Cardiac fibroblast (primary cell): ENCODE measurements around the gene FXN.
"Not testable (repeated sequence)": the region's sequence is repeated elsewhere in the genome, so short reads cannot be mapped to it uniquely, and the experiment has no call there.

Source experiments
- DNase-seq, 2 donors: peaks; one replicate each; pipeline versions ENCODE4 v3.0.0 to v3.0.0-alpha.2; 2010; ENCODE audit warnings: low read depth in 2 of 2
- H3K4me3 ChIP-seq, 2 donors: replicated peaks in 1 of 2; 1 replicate in 1 of 2; 2 replicates in 1 of 2; pipeline ENCODE4 v1.5.1; 2011; ENCODE audit warnings: low read depth in 2 of 2, low read length in 2 of 2, mild to moderate bottlenecking in 2 of 2, moderate library complexity in 1 of 2
- TF ChIP-seq, protein P1 (sequence below): IDR thresholded peaks from one replicate; pipeline ENCODE4 v1.5.1; 2011; ENCODE audit warnings: low read depth, mild to moderate bottlenecking, low read length, inconsistent platforms

Gene FXN

DNA sequence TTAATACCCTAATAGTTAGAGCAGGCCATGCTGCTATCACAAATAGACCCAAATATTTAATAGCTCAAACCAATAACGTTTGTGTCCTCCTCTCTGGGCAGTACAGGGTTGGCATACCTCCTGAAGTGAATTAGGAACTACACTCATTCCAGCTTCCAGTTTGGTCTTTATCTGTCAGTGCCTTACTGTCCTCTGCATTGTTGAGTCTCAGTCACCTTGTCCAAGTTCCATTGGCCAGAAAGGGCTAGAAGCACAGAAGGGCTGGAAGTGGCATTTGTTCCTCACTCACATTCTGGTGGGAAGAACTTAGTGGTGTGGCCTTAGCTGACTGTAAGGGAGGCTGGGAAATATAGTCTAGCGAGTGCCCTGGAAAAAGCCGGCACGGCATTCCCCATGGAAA, 11.2 kb downstream of the FXN start:
- no peak overlapping the region for H3K4me3 ChIP-seq
- TF ChIP-seq, protein P1, sequence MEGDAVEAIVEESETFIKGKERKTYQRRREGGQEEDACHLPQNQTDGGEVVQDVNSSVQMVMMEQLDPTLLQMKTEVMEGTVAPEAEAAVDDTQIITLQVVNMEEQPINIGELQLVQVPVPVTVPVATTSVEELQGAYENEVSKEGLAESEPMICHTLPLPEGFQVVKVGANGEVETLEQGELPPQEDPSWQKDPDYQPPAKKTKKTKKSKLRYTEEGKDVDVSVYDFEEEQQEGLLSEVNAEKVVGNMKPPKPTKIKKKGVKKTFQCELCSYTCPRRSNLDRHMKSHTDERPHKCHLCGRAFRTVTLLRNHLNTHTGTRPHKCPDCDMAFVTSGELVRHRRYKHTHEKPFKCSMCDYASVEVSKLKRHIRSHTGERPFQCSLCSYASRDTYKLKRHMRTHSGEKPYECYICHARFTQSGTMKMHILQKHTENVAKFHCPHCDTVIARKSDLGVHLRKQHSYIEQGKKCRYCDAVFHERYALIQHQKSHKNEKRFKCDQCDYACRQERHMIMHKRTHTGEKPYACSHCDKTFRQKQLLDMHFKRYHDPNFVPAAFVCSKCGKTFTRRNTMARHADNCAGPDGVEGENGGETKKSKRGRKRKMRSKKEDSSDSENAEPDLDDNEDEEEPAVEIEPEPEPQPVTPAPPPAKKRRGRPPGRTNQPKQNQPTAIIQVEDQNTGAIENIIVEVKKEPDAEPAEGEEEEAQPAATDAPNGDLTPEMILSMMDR: no peak
- no peak for DNase-seq

DNA sequence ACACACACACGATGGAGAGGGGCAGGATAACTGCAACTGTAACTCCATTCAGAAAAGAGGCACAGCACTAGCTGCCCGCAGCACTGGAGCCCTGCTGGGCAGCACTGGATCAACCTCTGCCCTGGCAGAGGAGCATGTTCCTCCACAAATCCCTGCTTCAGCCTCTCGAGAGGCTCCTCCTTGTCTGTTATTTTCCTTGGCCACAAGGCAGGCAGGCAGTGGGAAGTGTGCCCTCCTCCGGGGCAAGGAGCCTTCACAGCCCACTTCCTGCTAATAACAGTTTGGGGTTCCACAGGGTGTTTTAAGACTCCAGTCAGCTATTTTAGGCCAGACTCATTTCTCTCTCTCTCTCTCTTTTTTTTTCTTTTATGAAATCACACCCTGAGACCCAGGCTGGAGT, 11.8 kb downstream of the FXN start:
- DNase-seq: peak in 1 of 2 donors; percentile 18
- no peak overlapping the region for H3K4me3 ChIP-seq
- TF ChIP-seq, protein P1: no peak

DNA sequence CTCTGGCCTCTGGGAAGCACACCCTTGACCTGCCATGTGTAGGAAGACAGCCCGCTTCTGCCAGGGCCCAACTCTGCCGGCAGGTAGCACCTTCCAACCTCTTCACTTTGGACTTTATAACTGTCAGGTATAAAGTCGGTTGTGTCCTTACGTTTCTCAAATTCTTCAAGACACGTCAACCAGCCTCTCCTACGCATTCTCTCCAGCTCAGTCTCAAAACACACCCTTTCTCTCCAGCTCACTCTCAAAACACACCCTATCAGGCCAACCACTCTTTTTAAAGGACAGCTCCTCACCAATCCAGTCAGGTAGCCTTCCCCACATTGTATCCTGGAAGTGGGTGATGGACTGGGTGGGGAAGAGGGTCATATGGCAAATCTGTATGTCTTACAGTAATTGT, 13.5 kb downstream of the FXN start:
- H3K4me3 ChIP-seq: no peak overlapping the region
- TF ChIP-seq, protein P1: no peak
- no peak for DNase-seq

DNA sequence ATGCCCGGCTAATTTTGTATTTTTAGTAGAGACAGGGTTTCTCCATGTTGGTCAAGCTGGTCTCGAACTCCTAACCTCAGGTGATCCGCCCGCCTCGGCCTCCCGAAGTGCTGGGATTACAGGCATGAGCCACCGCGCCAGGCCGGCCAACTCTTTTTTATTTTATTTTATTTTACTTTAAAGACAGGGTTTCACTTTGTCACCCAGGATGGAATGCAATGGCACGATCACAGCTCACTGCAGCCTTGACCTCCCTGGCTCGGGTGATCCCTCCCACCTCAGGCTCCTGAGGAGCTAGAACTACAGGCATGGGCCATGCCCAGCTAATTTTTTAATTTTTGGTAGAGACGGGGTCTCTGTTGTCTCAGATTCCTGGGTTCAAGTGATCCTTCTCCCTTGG, 15.4 kb downstream of the FXN start:
- DNase-seq, H3K4me3 ChIP-seq: not testable (repeated sequence)

DNA sequence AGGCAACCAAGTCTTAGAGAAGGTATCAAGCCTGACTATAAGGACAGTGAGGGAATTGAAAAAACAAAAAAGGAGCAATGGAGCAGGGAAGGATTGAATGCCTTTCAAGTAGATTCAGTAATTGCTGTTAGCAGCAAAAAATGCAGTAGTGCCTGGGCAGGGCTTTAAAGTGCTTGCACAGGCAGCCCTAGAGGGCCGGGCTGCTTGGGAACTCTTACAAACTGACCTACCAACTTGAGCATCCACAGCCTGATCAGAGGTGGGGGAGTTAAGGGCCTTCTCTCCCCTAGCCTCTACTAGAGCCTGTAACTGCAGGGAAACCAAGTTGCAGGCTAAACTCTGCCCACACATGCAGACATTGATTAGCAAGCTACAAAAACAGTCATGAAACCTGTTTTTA, 19.4 kb downstream of the FXN start:
- TF ChIP-seq, protein P1: no peak
- H3K4me3 ChIP-seq: no peak overlapping the region
- DNase-seq: no peak

DNA sequence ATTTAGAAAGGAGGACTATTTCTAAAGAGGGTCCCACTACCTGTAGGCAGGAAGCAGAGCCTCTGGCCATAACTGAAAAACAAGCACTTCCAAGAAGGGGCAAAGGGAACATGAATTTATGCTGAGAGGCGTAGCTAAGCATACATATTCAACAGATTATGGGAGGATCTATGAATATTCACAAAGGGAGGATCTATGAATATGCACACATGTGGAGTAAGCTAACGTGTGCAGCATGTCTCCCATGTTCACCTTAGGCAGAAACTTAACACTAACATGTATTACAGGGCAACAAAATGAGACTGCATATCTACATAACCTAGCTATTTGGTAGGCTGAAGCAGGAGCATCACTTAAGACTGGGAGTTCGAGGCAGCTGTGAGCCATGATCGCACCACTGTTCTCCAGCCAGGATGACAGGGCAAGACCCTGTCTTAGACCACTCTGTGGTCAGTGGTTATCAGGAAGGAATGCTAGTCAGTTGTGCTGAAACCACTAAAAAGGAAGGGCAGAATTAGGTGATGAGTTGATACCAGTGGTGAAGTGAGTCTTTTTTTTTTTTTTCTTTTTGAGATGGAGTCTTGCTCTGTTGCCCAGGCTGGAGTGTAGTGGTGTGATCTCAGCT, 20.8 kb downstream of the FXN start:
- TF ChIP-seq, protein P1: no peak
- H3K4me3 ChIP-seq: no peak overlapping the region
- no peak for DNase-seq

DNA sequence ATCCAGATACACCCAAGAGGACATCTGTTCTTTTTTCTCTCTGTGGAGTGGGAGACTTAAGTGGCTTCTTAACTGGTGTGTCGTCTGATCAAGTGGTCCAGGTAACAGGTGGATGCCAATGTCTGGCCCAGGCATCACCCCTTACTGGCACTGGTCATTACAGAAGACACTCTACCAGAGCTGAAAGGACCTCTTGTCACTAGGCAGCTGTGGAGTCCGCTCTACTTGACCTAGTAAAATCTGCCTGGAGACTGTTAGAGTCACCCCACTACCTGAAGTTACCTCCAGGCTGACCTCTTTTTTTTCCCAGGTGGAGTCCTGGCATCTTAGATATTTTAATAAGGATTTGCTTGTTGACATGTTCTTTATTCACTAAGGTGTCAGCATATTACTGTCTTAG, 22.5 kb downstream of the FXN start:
- DNase-seq: no peak
- H3K4me3 ChIP-seq: no peak overlapping the region
- TF ChIP-seq, protein P1: no peak
